GM12874 (cell line): ENCODE results near the gene EPB41L4A.

ENCODE experiments used
- CTCF ChIP-seq: IDR thresholded peaks from 2 replicates; pipeline ENCODE4 v1.5.1; 2011; ENCODE audit warnings: low read depth, mild to moderate bottlenecking, control low read depth, low read length, moderate library complexity; ENCODE audit not compliant: insufficient read depth

Gene EPB41L4A

GRCh38 chr5:112333331-112333781 is 85.7 kb downstream of the EPB41L4A start:
- no peak for TF ChIP-seq CTCF

GRCh38 chr5:112331892-112332291 is 87.2 kb downstream of the EPB41L4A start:
- no peak for TF ChIP-seq CTCF

- no peak for TF ChIP-seq CTCF
These were observed 89.5 kb downstream of the EPB41L4A start for GRCh38 chr5:112329419-112330090.

- TF ChIP-seq CTCF = no peak
These were observed 95.9 kb downstream of the EPB41L4A start for GRCh38 chr5:112323166-112323565.

GRCh38 chr5:112320408-112320807 is 98.7 kb downstream of the EPB41L4A start:
- TF ChIP-seq CTCF = no peak

- no peak for TF ChIP-seq CTCF
These were observed 100.7 kb downstream of the EPB41L4A start for GRCh38 chr5:112318346-112318745.

- no peak for TF ChIP-seq CTCF
These were observed 101.2 kb downstream of the EPB41L4A start for GRCh38 chr5:112317866-112318265.
